H9 (cell line): Measurements from ENCODE around the gene CCDC78. TPM values are rescaled to one million over a fixed set of nuclear protein-coding genes. Genes with fewer than 3 reads are reported as not detected.

Experiments
- DNase-seq: peaks from one replicate; pipeline ENCODE4 v3.0.0-alpha.2; 2017
- H2AFZ ChIP-seq: one replicate; pipeline ENCODE4 v1.6.1; 2013; ENCODE audit warnings: mild to moderate bottlenecking, low read length, control low read depth, moderate library complexity
- H2AK5ac ChIP-seq: 2 replicates; pipeline ENCODE4 v1.6.1; 2013; ENCODE audit warnings: low read length, control low read depth, mixed read lengths; ENCODE audit not compliant: insufficient read length
- H2BK120ac ChIP-seq: one replicate; pipeline ENCODE4 v1.6.1; 2013; ENCODE audit warnings: low read depth, mild to moderate bottlenecking, low read length, control low read depth, inconsistent platforms; ENCODE audit not compliant: poor library complexity, severe bottlenecking
- H2BK12ac ChIP-seq: 2 replicates; pipeline ENCODE4 v1.6.1; 2013; ENCODE audit warnings: low read length, control low read depth, mixed read lengths, low read depth; ENCODE audit not compliant: insufficient read length
- H2BK15ac ChIP-seq: 2 replicates; pipeline ENCODE4 v1.6.1; 2013; ENCODE audit warnings: low read depth, low read length, control low read depth
- H2BK20ac ChIP-seq: one replicate; pipeline ENCODE4 v1.6.1; 2013; ENCODE audit warnings: low read depth, mild to moderate bottlenecking, low read length, control low read depth, inconsistent platforms; ENCODE audit not compliant: poor library complexity, severe bottlenecking
- H2BK5ac ChIP-seq: 2 replicates; pipeline ENCODE4 v1.6.1; 2013; ENCODE audit warnings: low read length, control low read depth, mixed read lengths; ENCODE audit not compliant: insufficient read length
- H3K14ac ChIP-seq: 2 replicates; pipeline ENCODE4 v1.6.1; 2013; ENCODE audit warnings: low read length, control low read depth; ENCODE audit not compliant: insufficient read depth
- H3K18ac ChIP-seq: 2 replicates; pipeline ENCODE4 v1.6.1; 2013; ENCODE audit warnings: low read depth, mild to moderate bottlenecking, mixed read lengths, low read length, control low read depth; ENCODE audit not compliant: insufficient read length
- H3K23ac ChIP-seq: 2 replicates; pipeline ENCODE4 v1.6.1; 2013; ENCODE audit warnings: low read length, control low read depth, mixed read lengths, low read depth; ENCODE audit not compliant: insufficient read length
- H3K23me2 ChIP-seq: 2 replicates; pipeline ENCODE4 v1.6.1; 2013; ENCODE audit warnings: low read depth, mild to moderate bottlenecking, mixed read lengths, low read length, control low read depth; ENCODE audit not compliant: insufficient read length, poor library complexity, severe bottlenecking
- H3K27ac ChIP-seq: 2 replicates; pipeline ENCODE4 v1.5.1; 2013; ENCODE audit warnings: low read length, control low read depth, mixed read lengths, low read depth; ENCODE audit not compliant: insufficient read length
- H3K27me3 ChIP-seq: 2 replicates; pipeline ENCODE4 v1.6.1; 2013; ENCODE audit warnings: low read length, control low read depth, inconsistent platforms; ENCODE audit not compliant: insufficient read depth
- H3K4ac ChIP-seq: 2 replicates; pipeline ENCODE4 v1.6.1; 2013; ENCODE audit warnings: low read depth, mild to moderate bottlenecking, control low read depth, inconsistent platforms, low read length, moderate library complexity
- H3K4me1 ChIP-seq: 2 replicates; pipeline ENCODE4 v1.6.1; 2013; ENCODE audit warnings: low read length, control low read depth, inconsistent platforms; ENCODE audit not compliant: insufficient read depth
- H3K4me2 ChIP-seq: 2 replicates; pipeline ENCODE4 v1.6.1; 2013; ENCODE audit warnings: low read length, control low read depth, mixed read lengths; ENCODE audit not compliant: insufficient read length, insufficient read depth
- H3K56ac ChIP-seq: 2 replicates; pipeline ENCODE4 v1.6.1; 2013; ENCODE audit warnings: low read depth, mild to moderate bottlenecking, mixed read lengths, low read length, control low read depth; ENCODE audit not compliant: insufficient read length
- H3K79me1 ChIP-seq: 2 replicates; pipeline ENCODE4 v1.6.1; 2013; ENCODE audit warnings: low read depth, mild to moderate bottlenecking, moderate library complexity, low read length, control low read depth, inconsistent platforms; ENCODE audit not compliant: insufficient read depth, poor library complexity, severe bottlenecking
- H3K79me2 ChIP-seq: 2 replicates; pipeline ENCODE4 v1.6.1; 2013; ENCODE audit warnings: low read length, control low read depth, inconsistent platforms; ENCODE audit not compliant: insufficient read depth
- H3K9ac ChIP-seq: 2 replicates; pipeline ENCODE4 v1.6.1; 2013; ENCODE audit warnings: low read length, control low read depth, mixed read lengths; ENCODE audit not compliant: insufficient read length; ENCODE audit errors: extremely low read depth
- H3K9me3 ChIP-seq: one replicate; pipeline ENCODE4 v1.6.1; 2013; ENCODE audit warnings: low read depth, low read length, inconsistent platforms; ENCODE audit not compliant: control insufficient read depth
- H3T11ph ChIP-seq: one replicate; pipeline ENCODE4 v1.6.1; 2013; ENCODE audit warnings: mild to moderate bottlenecking, low read length, control low read depth, inconsistent platforms
- H4K20me1 ChIP-seq: one replicate; pipeline ENCODE4 v1.6.1; 2013; ENCODE audit not compliant: control insufficient read depth, insufficient read length, insufficient read depth
- H4K5ac ChIP-seq: 2 replicates; pipeline ENCODE4 v1.6.1; 2013; ENCODE audit warnings: low read depth, mild to moderate bottlenecking, mixed read lengths, low read length, control low read depth; ENCODE audit not compliant: insufficient read length
- H4K8ac ChIP-seq: replicated peaks from 2 replicates; pipeline ENCODE4 v1.6.1; 2013; ENCODE audit warnings: low read length, control low read depth, mixed read lengths, low read depth; ENCODE audit not compliant: insufficient read length
- H4K91ac ChIP-seq: 2 replicates; pipeline ENCODE4 v1.6.1; 2013; ENCODE audit warnings: low read depth, mild to moderate bottlenecking, moderate library complexity, mixed read lengths, low read length, control low read depth; ENCODE audit not compliant: insufficient read length
- H3K27ac Mint-ChIP-seq, 3 experiments: 2 replicates in 2 of 3; 3 replicates in 1 of 3; pipeline ENCODE4 v1.8.0; 2020 to 2021; ENCODE audit warnings: mixed read lengths in 3 of 3, mild to moderate bottlenecking in 1 of 3, moderate library complexity in 1 of 3
- H3K27me3 Mint-ChIP-seq: 2 replicates; pipeline ENCODE4 v1.8.0; 2021; ENCODE audit warnings: low read depth, mild to moderate bottlenecking, moderate library complexity, mixed read lengths
- H3K36me3 Mint-ChIP-seq, 3 experiments: 2 replicates in 2 of 3; 3 replicates in 1 of 3; pipeline ENCODE4 v1.8.0; 2020 to 2021; ENCODE audit warnings: low read depth in 3 of 3, mixed read lengths in 3 of 3; ENCODE audit not compliant: insufficient read depth in 1 of 3
- H3K4me1 Mint-ChIP-seq, 2 experiments: 2 replicates each; pipeline ENCODE4 v1.8.0; 2020; ENCODE audit warnings: mixed read lengths in 2 of 2
- H3K4me3 Mint-ChIP-seq, 2 experiments: 2 replicates in 1 of 2; 3 replicates in 1 of 2; pipeline ENCODE4 v1.8.0; 2020 to 2021; ENCODE audit warnings: mild to moderate bottlenecking in 2 of 2, mixed read lengths in 2 of 2, moderate library complexity in 1 of 2
- H3K9me3 Mint-ChIP-seq, 2 experiments: 2 replicates in 1 of 2; 3 replicates in 1 of 2; pipeline ENCODE4 v1.8.0; 2020; ENCODE audit warnings: mild to moderate bottlenecking in 2 of 2, mixed read lengths in 2 of 2, moderate library complexity in 1 of 2
- WGBS: extraction: QIAGEN DNeasy Blood & Tissue Kit; methylation state at CpG from one replicate; pipeline ENCODE4 v1.1.7; 2013; ENCODE audit warnings: missing lambda C conversion rate, low lambda C conversion rate, mixed read lengths; ENCODE audit not compliant: insufficient read length; ENCODE audit errors: extremely low coverage; 5-methylcytosine and 5-hydroxymethylcytosine counted together
- total RNA-seq: library from RNA; stranded (reverse); gene quantifications from 2 replicates; pipeline ENCODE4 v1.2.1, GENCODE V29; 2021
- TF ChIP-seq, protein P1 (sequence below): fragments of 200-600 bp; sonication (generic); conservative IDR thresholded peaks from 3 replicates; pipeline ENCODE4 v1.8.0; 2021; ENCODE audit warnings: antibody characterized with exemption, mild to moderate bottlenecking

The CCDC78 gene
- total RNA-seq, 1 experiment from 2014 or later: 12.1 TPM

DNA sequence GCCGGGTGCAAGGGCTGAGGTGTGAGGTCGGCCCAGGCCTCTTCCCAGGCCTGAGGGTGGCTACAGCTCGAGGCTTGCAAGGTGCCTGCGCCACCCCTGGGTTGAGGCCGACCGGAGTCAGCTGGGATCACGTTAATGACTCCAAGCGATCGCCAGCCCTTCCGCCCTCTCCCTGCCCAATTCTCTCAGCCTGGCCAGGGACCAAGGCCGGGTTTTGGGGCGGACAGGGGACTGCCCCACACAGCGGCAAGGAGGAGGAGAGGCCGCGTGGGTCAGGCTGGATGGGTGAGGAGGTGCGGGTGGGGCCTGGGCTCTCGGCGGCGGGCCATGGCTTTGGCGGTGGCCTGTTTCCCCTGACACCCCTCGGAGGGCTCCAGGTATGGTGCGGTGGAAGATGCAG is 32.9 kb downstream of the CCDC78 start:
- H4K20me1 ChIP-seq: no peaks in the 10 kb centered on the region
- H3K27me3 ChIP-seq: peaks cover 11% of the 10 kb centered on the region; the same call in 1 of the 2 replicates
- no peaks in the 10 kb centered on the region; a peak in 1 of 5 replicates for H3K9me3 Mint-ChIP-seq
- no peak for DNase-seq
- H3K4me1 Mint-ChIP-seq: peaks cover 0 to 16% of the 10 kb centered on the region in 2 experiments; a peak in 3 of 4 replicates
- no peak overlapping the region for H3T11ph ChIP-seq
- H4K8ac ChIP-seq: no peak overlapping the region
- H3K27ac Mint-ChIP-seq: no peak overlapping the region; a peak in 1 of 7 replicates
- TF ChIP-seq, protein P1, sequence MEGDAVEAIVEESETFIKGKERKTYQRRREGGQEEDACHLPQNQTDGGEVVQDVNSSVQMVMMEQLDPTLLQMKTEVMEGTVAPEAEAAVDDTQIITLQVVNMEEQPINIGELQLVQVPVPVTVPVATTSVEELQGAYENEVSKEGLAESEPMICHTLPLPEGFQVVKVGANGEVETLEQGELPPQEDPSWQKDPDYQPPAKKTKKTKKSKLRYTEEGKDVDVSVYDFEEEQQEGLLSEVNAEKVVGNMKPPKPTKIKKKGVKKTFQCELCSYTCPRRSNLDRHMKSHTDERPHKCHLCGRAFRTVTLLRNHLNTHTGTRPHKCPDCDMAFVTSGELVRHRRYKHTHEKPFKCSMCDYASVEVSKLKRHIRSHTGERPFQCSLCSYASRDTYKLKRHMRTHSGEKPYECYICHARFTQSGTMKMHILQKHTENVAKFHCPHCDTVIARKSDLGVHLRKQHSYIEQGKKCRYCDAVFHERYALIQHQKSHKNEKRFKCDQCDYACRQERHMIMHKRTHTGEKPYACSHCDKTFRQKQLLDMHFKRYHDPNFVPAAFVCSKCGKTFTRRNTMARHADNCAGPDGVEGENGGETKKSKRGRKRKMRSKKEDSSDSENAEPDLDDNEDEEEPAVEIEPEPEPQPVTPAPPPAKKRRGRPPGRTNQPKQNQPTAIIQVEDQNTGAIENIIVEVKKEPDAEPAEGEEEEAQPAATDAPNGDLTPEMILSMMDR: no peak
- H3K4ac ChIP-seq: no peak overlapping the region
- no peaks in the 10 kb centered on the region for H3K4me1 ChIP-seq
- peaks cover 71% of the 10 kb centered on the region for H3K27me3 Mint-ChIP-seq
- peak overlapping the region; percentile 43 to 72 for H3K4me3 Mint-ChIP-seq
- no peak overlapping the region for H3K27ac ChIP-seq
- no peak overlapping the region for H2AK5ac ChIP-seq
- H2BK15ac ChIP-seq: no peak overlapping the region; the same call in 1 of the 2 replicates
- H2BK20ac ChIP-seq: no peak overlapping the region
- H3K79me1 ChIP-seq: no peaks in the 10 kb centered on the region
- no peak overlapping the region for H3K9ac ChIP-seq
- WGBS: no CpG with 5 or more reads among the region's 22 CpGs
- no peak overlapping the region; the same call in 1 of the 2 replicates for H3K14ac ChIP-seq
- peak overlapping the region; percentile 56 for H3K4me2 ChIP-seq
- no peak overlapping the region for H3K23ac ChIP-seq
- H2BK12ac ChIP-seq: no peak overlapping the region
- H4K5ac ChIP-seq: no peak overlapping the region
- no peak overlapping the region for H2BK5ac ChIP-seq
- H2AFZ ChIP-seq: no peak overlapping the region
- H3K23me2 ChIP-seq: peaks cover 27% of the 10 kb centered on the region
- H3K36me3 Mint-ChIP-seq: no peaks in the 10 kb centered on the region
- H3K79me2 ChIP-seq: no peaks in the 10 kb centered on the region
- H2BK120ac ChIP-seq: no peak overlapping the region
- no peak overlapping the region for H3K18ac ChIP-seq
- no peaks in the 10 kb centered on the region for H3K9me3 ChIP-seq
- H4K91ac ChIP-seq: no peak overlapping the region
- no peak overlapping the region for H3K56ac ChIP-seq
